NCI-H2196 treated with DMSO at 0.1 percent for 48 hours (cell line): ENCODE measurements around the gene PPEF1.
"Not testable (repeated sequence)": the region's sequence is repeated elsewhere in the genome, so short reads cannot be mapped to it uniquely, and the experiment has no call there.

Experiments
- DNase-seq: peaks from one replicate; lab custom pipeline; 2025; ENCODE audit not compliant: unreplicated experiment; lab: John Stamatoyannopoulos, UW

The PPEF1 gene

GRCh38 chrX:18702362-18703195 lies 4.9 kb upstream of the PPEF1 start:
- DNase-seq, result no peak

- no peak for DNase-seq
These were observed 2.4 kb downstream of the PPEF1 start for GRCh38 chrX:18709833-18710232.

GRCh38 chrX:18714910-18715309 lies 7.5 kb downstream of the PPEF1 start:
- DNase-seq, result no peak

GRCh38 chrX:18719852-18720251 lies 12.4 kb downstream of the PPEF1 start:
- DNase-seq, result no peak

- no peak for DNase-seq
These were observed 14.4 kb downstream of the PPEF1 start for GRCh38 chrX:18721683-18722499.

- DNase-seq, result no peak
These were observed 15.1 kb downstream of the PPEF1 start for GRCh38 chrX:18722500-18723071.

- no peak for DNase-seq
These were observed 18.0 kb downstream of the PPEF1 start for GRCh38 chrX:18725310-18725943.

- DNase-seq, result no peak
These were observed 25.8 kb downstream of the PPEF1 start for GRCh38 chrX:18733287-18733686.

GRCh38 chrX:18739609-18740008 lies 32.2 kb downstream of the PPEF1 start:
- DNase-seq, result not testable (repeated sequence)

- DNase-seq, result no peak
These were observed 41.1 kb downstream of the PPEF1 start for GRCh38 chrX:18748499-18748898.

GRCh38 chrX:18753631-18754030 lies 46.2 kb downstream of the PPEF1 start:
- DNase-seq, result no peak

- DNase-seq, result no peak
These were observed 48.2 kb downstream of the PPEF1 start for GRCh38 chrX:18755651-18756050.

GRCh38 chrX:18757956-18758932 lies 50.8 kb downstream of the PPEF1 start:
- DNase-seq, result no peak

GRCh38 chrX:18761750-18762149 lies 54.3 kb downstream of the PPEF1 start:
- no peak for DNase-seq

GRCh38 chrX:18763106-18763505 lies 55.7 kb downstream of the PPEF1 start:
- DNase-seq, result not testable (repeated sequence)

- DNase-seq, result no peak
These were observed 61.9 kb downstream of the PPEF1 start for GRCh38 chrX:18769364-18769763.

- DNase-seq, result no peak
These were observed 62.5 kb downstream of the PPEF1 start for GRCh38 chrX:18769812-18770573.

GRCh38 chrX:18789916-18790315 lies 82.5 kb downstream of the PPEF1 start:
- no peak for DNase-seq

- no peak for DNase-seq
These were observed 85.4 kb downstream of the PPEF1 start for GRCh38 chrX:18792828-18793227.
